ENCODE measurements around the gene OPTN.

DNA sequence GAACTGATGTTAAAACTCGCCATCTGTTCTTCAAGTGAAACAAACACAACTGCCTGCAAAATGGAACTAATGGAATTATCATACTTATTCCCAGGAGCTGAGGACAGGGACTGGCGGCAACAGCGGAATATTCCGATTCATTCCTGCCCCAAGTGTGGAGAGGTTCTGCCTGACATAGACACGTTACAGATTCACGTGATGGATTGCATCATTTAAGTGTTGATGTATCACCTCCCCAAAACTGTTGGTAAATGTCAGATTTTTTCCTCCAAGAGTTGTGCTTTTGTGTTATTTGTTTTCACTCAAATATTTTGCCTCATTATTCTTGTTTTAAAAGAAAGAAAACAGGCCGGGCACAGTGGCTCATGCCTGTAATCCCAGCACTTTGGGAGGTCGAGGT, 36.7 kb downstream of the OPTN start:
- TF ChIP-seq, protein P1, sequence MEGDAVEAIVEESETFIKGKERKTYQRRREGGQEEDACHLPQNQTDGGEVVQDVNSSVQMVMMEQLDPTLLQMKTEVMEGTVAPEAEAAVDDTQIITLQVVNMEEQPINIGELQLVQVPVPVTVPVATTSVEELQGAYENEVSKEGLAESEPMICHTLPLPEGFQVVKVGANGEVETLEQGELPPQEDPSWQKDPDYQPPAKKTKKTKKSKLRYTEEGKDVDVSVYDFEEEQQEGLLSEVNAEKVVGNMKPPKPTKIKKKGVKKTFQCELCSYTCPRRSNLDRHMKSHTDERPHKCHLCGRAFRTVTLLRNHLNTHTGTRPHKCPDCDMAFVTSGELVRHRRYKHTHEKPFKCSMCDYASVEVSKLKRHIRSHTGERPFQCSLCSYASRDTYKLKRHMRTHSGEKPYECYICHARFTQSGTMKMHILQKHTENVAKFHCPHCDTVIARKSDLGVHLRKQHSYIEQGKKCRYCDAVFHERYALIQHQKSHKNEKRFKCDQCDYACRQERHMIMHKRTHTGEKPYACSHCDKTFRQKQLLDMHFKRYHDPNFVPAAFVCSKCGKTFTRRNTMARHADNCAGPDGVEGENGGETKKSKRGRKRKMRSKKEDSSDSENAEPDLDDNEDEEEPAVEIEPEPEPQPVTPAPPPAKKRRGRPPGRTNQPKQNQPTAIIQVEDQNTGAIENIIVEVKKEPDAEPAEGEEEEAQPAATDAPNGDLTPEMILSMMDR (IDR thresholded peaks at IDR 0.05; ENCODE audit: poor library complexity) = no peak
- TF ChIP-seq EZH2 (IDR thresholded peaks at IDR 0.05; ENCODE audit: borderline replicate concordance) = no peak

Measured in hepatocyte (in vitro differentiated cells).